ENCODE results near the gene STXBP5L. TPM values are rescaled to one million over a fixed set of nuclear protein-coding genes. Genes with fewer than 3 reads are reported as not detected.

STXBP5L gene
- total and polyA plus RNA-seq, 2 of the 4 experiments (the other 2 are of a cell fraction) = not detected

DNA sequence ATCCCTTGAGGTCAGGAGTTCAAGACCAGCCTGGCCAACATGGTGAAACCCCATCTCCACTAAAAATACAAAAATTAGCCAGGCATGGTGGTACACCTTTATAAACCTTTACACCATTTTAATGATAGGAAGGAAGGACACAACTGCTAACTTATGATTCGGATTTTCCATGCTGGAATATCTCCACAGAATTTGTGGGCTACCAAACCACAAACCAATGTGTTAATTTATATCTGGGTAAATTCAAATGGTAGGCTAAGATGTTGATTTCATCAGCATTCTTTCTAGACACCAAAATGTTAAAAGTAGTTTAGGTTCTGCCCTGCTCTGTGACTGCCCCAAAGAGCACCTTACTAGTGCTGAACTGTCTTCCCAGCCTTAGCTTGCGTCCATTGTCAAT lies 565.0 kb downstream of the STXBP5L start:
- TF ChIP-seq MAZ (IDR thresholded peaks at IDR 0.05; ENCODE audit: borderline replicate concordance, low read depth, low read length) = no peak
- TF ChIP-seq, protein P1, sequence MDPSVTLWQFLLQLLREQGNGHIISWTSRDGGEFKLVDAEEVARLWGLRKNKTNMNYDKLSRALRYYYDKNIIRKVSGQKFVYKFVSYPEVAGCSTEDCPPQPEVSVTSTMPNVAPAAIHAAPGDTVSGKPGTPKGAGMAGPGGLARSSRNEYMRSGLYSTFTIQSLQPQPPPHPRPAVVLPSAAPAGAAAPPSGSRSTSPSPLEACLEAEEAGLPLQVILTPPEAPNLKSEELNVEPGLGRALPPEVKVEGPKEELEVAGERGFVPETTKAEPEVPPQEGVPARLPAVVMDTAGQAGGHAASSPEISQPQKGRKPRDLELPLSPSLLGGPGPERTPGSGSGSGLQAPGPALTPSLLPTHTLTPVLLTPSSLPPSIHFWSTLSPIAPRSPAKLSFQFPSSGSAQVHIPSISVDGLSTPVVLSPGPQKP (IDR thresholded peaks at IDR 0.05; ENCODE audit: borderline replicate concordance, low read depth, low read length) = no peak
- TF ChIP-seq SMC3 (IDR thresholded peaks at IDR 0.05; ENCODE audit: low read depth, low read length) = no peak
- H3K14ac ChIP-seq (replicated peaks; ENCODE audit: low read depth, low read length) = no peak overlapping the region
- no peaks in the 10 kb centered on the region for H3K27me3 ChIP-seq (ENCODE audit: control insufficient read depth, insufficient read depth, low read length)
- no TSS peak for BruUV-seq (replicated peaks)
- no peak overlapping the region for H2AK5ac ChIP-seq (ENCODE audit: low read depth, low read length)
- intact Hi-C loops (cut with micrococcal nuclease) = no loop called here
- no peak overlapping the region for H4K91ac ChIP-seq (ENCODE audit: insufficient read depth, low read depth, low read length)
- peaks cover 10% of the 10 kb centered on the region for H3K4me1 ChIP-seq (ENCODE audit: control insufficient read depth, insufficient read depth, low read length)
- no peak overlapping the region for H3K4me3 ChIP-seq (ENCODE audit: insufficient read depth, low read depth, low read length)
- H3K9me1 ChIP-seq (ENCODE audit: insufficient read depth, low read length) = 0 out of 2 replicates have a peak, but pooled peaks cover 3% of the 10 kb centered on the region
- no peak for ATAC-seq (ENCODE audit: low read depth)
- H2AFZ ChIP-seq (replicated peaks; ENCODE audit: low read length, poor library complexity) = no peak overlapping the region
- POLR2A ChIA-PET (ENCODE audit: unreplicated experiment) = no interaction called here
- H4K5ac ChIP-seq (ENCODE audit: low read depth, low read length) = no peak overlapping the region
- H3K18ac ChIP-seq (ENCODE audit: low read depth, low read length) = no peak overlapping the region
- H2BK120ac ChIP-seq (ENCODE audit: low read depth, low read length) = no peak overlapping the region
- H4K20me1 ChIP-seq (ENCODE audit: insufficient read depth, low read length) = no peaks in the 10 kb centered on the region
- H3K27ac ChIP-seq (ENCODE audit: insufficient read depth, low read length) = no peak overlapping the region
- WGBS, 2 experiments (ENCODE audit: extremely low coverage in 2 of 2, insufficient read length in 1 of 2) = 100% methylated on average over 1 of the region's 2 CpGs; no CpG with 5 or more reads in 1 of the 2 experiments
- no peak for DNase-seq
- peaks cover 8 to 15% of the 10 kb centered on the region in 2 experiments; a peak in 3 of 4 replicates for H3K79me1 ChIP-seq (ENCODE audit: low read depth in 1 of 2, low read length in 2 of 2)
- dilution Hi-C loops (cut with HindIII; ENCODE audit: low sequenced_read_pairs, unreplicated experiment) = no loop called here
- no peak overlapping the region for H3K23ac ChIP-seq (ENCODE audit: low read depth, low read length)
- H3K9me3 ChIP-seq (ENCODE audit: control insufficient read depth, insufficient read depth, low read length) = no peaks in the 10 kb centered on the region
- no peak overlapping the region for H3K4me2 ChIP-seq (ENCODE audit: low read depth, low read length)
- no peak overlapping the region for H4K8ac ChIP-seq (ENCODE audit: low read depth in 2 of 2, low read length in 2 of 2)
- no peaks in the 10 kb centered on the region; the same call in 1 of the 2 replicates for H3K36me3 ChIP-seq (ENCODE audit: control insufficient read depth, insufficient read depth, low read length)
- H2BK20ac ChIP-seq (ENCODE audit: low read depth, low read length) = no peak overlapping the region
- H2AK9ac ChIP-seq (replicated peaks; ENCODE audit: low read depth, low read length, poor library complexity) = no peak overlapping the region
- H3K9ac ChIP-seq (ENCODE audit: low read depth, low read length) = no peak overlapping the region
- H2BK5ac ChIP-seq (ENCODE audit: low read depth, low read length, poor library complexity, severe bottlenecking) = no peak overlapping the region
- H3K56ac ChIP-seq (ENCODE audit: extremely low read depth, insufficient read depth, low read length) = no peak overlapping the region
- H3K4ac ChIP-seq (ENCODE audit: low read depth, low read length) = no peak overlapping the region
- in situ Hi-C loops (cut with MboI; ENCODE audit: low sequenced_read_pairs) = no loop called here
- no peak overlapping the region for H2BK15ac ChIP-seq (ENCODE audit: low read depth, low read length)
- CTCF ChIA-PET = no interaction called here

Small RNA genes lying within 50 kb of the gene (microRNA-seq; reads per million reads assigned to microRNA genes)
- 0 reads per million in 2 experiments for gene MIR5682 (ENCODE audit: insufficient read depth in 1 of 2, insufficient read length in 1 of 2, unreplicated experiment in 1 of 2)

Small RNA genes lying within 50 kb of the gene (small RNA-seq; reads per million reads assigned to genes)
- gene MIR5682 = 0 to 0.65 (median 0) reads per million in 5 experiments

Other genes starting within 250 kb of the STXBP5L start
- not detected in 2 replicates for gene HGD, start 226.0 kb upstream of the STXBP5L start, total RNA-seq (2012; rRNA removed)
- gene HGD, start 226.0 kb upstream of the STXBP5L start, polyA plus RNA-seq (2012; rRNA removed) = 0.14 and 0.19 TPM in 2 replicates
- gene RABL3, start 165.7 kb upstream of the STXBP5L start, total RNA-seq (2012; rRNA removed) = 17.0 and 31.1 TPM in 2 replicates
- 4.2 and 5.3 TPM in 2 replicates for gene RABL3, start 165.7 kb upstream of the STXBP5L start, polyA plus RNA-seq (2012; rRNA removed)
- 18.5 and 26.9 TPM in 2 replicates for gene GTF2E1, start 165.5 kb upstream of the STXBP5L start, total RNA-seq (2012; rRNA removed)
- gene GTF2E1, start 165.5 kb upstream of the STXBP5L start, polyA plus RNA-seq (2012; rRNA removed) = 6.6 and 8.2 TPM in 2 replicates